Activated CD8-positive, alpha-beta T cell treated with anti-CD3 and anti-CD28 coated beads for 36 hours (primary cell): ENCODE results near the gene MAPKAP1. TPM values are rescaled to one million over a fixed set of nuclear protein-coding genes. Genes with fewer than 3 reads are reported as not detected.

Experiments used
- ATAC-seq: fragments of 200-7000 bp; cut with Tn5 transposase; one replicate; pipeline ENCODE4 v1.10.0; 2021; ENCODE audit warnings: mild to moderate bottlenecking, moderate library complexity
- CTCF ChIA-PET: fragments of 350-600 bp; sonication (Branson Sonifier 250); formaldehyde crosslinking; loops from one replicate; lab custom pipeline; 2021; ENCODE audit warnings: antibody characterized with exemption; lab: Charles Lee
- POLR2A ChIA-PET: fragments of 350-600 bp; sonication (Branson Sonifier 250); formaldehyde crosslinking; loops from one replicate; lab custom pipeline; 2021; ENCODE audit warnings: antibody characterized with exemption; lab: Charles Lee
- DNase-seq: peaks from one replicate; pipeline ENCODE4 v3.0.0-alpha.2; 2020
- H3K27ac Mint-ChIP-seq: one replicate; pipeline ENCODE4 v1.8.0; 2021; ENCODE audit warnings: mild to moderate bottlenecking, mixed read lengths
- H3K27me3 Mint-ChIP-seq: one replicate; pipeline ENCODE4 v1.8.0; 2021; ENCODE audit warnings: mixed read lengths
- H3K36me3 Mint-ChIP-seq: one replicate; pipeline ENCODE4 v1.8.0; 2021; ENCODE audit warnings: low read depth, mixed read lengths
- H3K4me1 Mint-ChIP-seq: one replicate; pipeline ENCODE4 v1.8.0; 2021; ENCODE audit warnings: low read depth, mixed read lengths
- H3K4me3 Mint-ChIP-seq: one replicate; pipeline ENCODE4 v1.8.0; 2021; ENCODE audit warnings: mild to moderate bottlenecking, moderate library complexity, mixed read lengths
- H3K9me3 Mint-ChIP-seq: one replicate; pipeline ENCODE4 v1.8.0; 2021; ENCODE audit warnings: mixed read lengths
- intact Hi-C: fragments of 100-400 bp; cut with micrococcal nuclease; formaldehyde crosslinking; loops from one replicate; pipeline ENCODE4 v1.10.0; 2022
- total RNA-seq, 2 experiments: library from RNA; stranded (reverse); gene quantifications; one replicate each; pipeline ENCODE4 v1.2.3, GENCODE V29; 2021
- TF ChIP-seq, protein P1 (sequence below): fragments of 200-600 bp; IDR thresholded peaks from one replicate; pipeline ENCODE4 v1.8.0; 2022; ENCODE audit warnings: antibody characterized with exemption, mild to moderate bottlenecking

MAPKAP1 gene
- total RNA-seq, 2 experiments from 2014 or later: 58.8 to 62.4 TPM

DNA sequence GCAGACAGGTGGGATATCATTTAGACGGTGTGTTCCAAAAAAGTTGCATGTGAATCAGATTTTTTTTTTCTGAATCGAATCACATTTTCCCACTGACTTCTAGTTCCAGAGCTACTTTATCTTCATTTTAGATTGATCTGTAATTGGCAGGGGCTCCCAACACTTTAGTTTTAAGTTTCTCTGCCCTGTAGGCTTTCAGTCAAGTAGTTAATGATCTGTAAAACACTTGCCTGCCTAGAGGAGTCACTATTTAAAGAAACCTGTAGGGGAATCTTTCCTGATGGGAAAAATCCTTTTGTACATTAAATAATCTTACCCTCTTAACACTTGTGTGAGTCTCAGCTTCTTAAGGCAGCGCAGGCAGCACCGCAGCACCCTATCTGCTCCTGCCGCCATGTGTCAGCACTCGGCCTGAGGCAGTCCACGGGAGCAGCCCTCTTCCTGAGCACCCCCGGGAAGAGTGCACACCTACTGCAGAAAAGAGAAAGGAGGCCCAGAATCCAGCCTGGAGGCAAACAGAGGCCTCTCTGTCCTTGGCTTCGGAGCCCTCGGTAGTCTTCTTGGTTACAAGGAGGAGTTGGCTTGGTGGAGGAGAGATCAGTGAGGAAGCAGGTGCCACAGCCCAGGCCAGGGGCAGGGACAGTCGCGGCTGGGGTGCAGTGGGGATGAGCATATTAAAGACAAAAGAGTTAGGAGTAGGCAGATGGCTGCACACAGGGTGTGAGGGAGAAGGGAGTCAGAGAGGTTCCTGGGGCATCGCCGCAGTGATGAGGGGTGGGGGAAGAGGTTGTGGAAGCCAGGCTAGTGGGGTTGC is 236.0 kb downstream of the MAPKAP1 start:
- TF ChIP-seq, protein P1, sequence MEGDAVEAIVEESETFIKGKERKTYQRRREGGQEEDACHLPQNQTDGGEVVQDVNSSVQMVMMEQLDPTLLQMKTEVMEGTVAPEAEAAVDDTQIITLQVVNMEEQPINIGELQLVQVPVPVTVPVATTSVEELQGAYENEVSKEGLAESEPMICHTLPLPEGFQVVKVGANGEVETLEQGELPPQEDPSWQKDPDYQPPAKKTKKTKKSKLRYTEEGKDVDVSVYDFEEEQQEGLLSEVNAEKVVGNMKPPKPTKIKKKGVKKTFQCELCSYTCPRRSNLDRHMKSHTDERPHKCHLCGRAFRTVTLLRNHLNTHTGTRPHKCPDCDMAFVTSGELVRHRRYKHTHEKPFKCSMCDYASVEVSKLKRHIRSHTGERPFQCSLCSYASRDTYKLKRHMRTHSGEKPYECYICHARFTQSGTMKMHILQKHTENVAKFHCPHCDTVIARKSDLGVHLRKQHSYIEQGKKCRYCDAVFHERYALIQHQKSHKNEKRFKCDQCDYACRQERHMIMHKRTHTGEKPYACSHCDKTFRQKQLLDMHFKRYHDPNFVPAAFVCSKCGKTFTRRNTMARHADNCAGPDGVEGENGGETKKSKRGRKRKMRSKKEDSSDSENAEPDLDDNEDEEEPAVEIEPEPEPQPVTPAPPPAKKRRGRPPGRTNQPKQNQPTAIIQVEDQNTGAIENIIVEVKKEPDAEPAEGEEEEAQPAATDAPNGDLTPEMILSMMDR: no peak
- Mint-ChIP-seq H3K27me3 (no peaks in the 10 kb centered on the region), H3K9me3 (no peaks in the 10 kb centered on the region), H3K4me3 (no peak overlapping the region), H3K36me3 (no peaks in the 10 kb centered on the region), H3K27ac (no peak overlapping the region), H3K4me1 (no peaks in the 10 kb centered on the region)
- intact Hi-C loops: no loop called here
- no peak for DNase-seq
- no peak for ATAC-seq
- ChIA-PET POLR2A (no interaction called here), CTCF (no interaction called here)

DNA sequence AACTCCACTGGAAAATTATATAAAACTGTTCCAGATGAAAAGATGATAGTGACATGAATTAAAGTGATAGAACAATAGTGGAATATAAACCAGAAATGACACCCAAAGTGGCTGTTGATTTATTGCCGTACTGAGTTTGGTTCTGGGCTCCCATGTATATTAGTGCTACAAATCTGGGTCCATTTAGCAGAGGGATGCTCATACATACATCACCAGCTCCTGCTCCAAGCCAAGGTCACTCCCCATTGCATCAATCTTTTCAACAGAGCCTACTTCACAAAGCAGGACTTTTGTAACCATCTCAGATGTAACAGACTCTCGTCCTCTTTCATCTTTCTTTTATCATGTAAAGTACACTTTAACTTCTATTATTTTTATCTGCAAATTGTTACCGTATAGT is 236.8 kb downstream of the MAPKAP1 start:
- no peak for DNase-seq
- CTCF ChIA-PET: no interaction called here
- H3K4me3 Mint-ChIP-seq: no peak overlapping the region
- TF ChIP-seq, protein P1: no peak
- no peaks in the 10 kb centered on the region for H3K27me3 Mint-ChIP-seq
- intact Hi-C loops: no loop called here
- H3K4me1 Mint-ChIP-seq: no peaks in the 10 kb centered on the region
- no peak for ATAC-seq
- no peaks in the 10 kb centered on the region for H3K36me3 Mint-ChIP-seq
- no peak overlapping the region for H3K27ac Mint-ChIP-seq
- POLR2A ChIA-PET: no interaction called here
- no peaks in the 10 kb centered on the region for H3K9me3 Mint-ChIP-seq

DNA sequence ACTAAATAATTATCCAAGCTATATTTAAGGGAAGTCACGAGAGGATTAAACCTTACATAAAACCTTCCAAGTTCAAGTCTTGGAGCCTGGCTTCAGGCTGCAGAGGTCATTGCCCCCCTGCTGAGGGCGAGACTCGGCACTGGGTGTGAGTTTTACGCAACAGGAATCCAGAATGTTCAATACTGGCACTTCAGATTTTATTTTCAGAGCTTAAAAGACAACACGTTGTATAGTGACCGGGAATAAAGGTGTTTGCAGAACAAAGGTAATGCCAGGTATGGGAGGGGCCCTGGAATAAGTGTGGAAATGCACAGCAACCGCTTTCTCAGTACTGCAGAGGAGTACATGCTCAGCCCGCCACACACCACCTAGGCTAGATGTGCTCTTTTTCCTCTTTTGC is 238.4 kb downstream of the MAPKAP1 start:
- intact Hi-C loops: no loop called here
- no peak for DNase-seq
- H3K36me3 Mint-ChIP-seq: no peaks in the 10 kb centered on the region
- CTCF ChIA-PET: no interaction called here
- POLR2A ChIA-PET: interaction anchor here (0.6 to 1.0 kb wide), 2 partner anchors 31 to 436 kb away, joined by 3 read pairs; no protein-coding TSS in a partner anchor
- H3K4me3 Mint-ChIP-seq: no peak overlapping the region
- TF ChIP-seq, protein P1: no peak
- no peak overlapping the region for H3K27ac Mint-ChIP-seq
- ATAC-seq: no peak
- no peaks in the 10 kb centered on the region for H3K4me1 Mint-ChIP-seq
- no peaks in the 10 kb centered on the region for H3K27me3 Mint-ChIP-seq
- no peaks in the 10 kb centered on the region for H3K9me3 Mint-ChIP-seq

DNA sequence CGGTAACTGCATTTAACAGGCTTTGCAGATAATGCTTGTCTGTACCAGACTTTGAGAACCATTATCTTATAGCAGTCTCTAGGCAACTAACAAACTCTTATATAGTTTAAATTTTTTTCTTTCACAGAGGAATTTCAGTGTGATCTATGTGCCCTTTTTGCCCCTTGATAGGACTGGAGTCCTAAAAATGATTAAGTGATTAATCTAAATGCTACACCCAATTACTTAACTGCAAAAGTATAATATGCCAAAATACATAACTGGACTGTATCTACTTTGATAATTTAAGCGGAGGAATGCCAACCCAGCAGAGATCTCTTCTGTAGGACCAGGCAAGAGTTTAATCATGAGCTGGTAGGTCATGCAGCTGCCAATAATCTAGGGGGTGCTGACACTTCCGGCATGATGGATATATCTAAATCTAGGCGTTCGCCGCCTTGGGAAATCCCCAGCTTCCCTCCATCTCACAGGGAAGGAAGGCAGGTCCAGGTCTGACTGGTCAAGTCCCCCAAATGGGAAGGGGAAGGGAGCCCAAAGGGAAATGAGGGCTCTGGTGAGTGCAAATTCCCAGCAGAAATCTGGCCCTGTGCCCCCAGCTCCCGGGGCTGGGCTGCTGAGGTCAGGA is 239.8 kb downstream of the MAPKAP1 start:
- intact Hi-C loops: no loop called here
- DNase-seq: no peak
- no peak overlapping the region for H3K4me3 Mint-ChIP-seq
- ATAC-seq: no peak
- no peaks in the 10 kb centered on the region for H3K9me3 Mint-ChIP-seq
- CTCF ChIA-PET: no interaction called here
- no peak overlapping the region for H3K27ac Mint-ChIP-seq
- no peaks in the 10 kb centered on the region for H3K4me1 Mint-ChIP-seq
- no peaks in the 10 kb centered on the region for H3K27me3 Mint-ChIP-seq
- POLR2A ChIA-PET: interaction anchor here (1.0 kb wide), 1 partner anchor 437 kb away, joined by 3 read pairs; no protein-coding TSS in a partner anchor
- TF ChIP-seq, protein P1: no peak
- peaks cover 3% of the 10 kb centered on the region for H3K36me3 Mint-ChIP-seq

DNA sequence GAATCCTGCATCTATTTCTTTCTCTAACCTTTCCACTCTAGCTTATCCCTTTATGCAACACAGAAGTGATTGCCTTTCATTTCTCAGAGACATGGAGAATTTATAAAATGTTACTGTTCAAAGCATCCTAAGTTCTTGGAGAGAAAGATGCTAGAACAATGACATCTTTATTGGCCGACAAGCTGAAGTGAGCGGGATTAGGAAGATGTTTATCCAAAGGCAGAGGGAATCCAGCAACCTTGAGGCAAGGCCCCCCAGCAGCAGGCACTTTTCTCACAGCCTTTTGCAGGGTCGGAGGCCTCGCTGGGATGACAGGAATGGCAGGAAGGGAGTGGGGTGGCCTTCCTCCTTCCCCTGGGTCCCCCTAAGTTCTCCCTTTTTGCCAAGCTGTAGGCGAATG is 240.6 kb downstream of the MAPKAP1 start:
- H3K36me3 Mint-ChIP-seq: peaks cover 8% of the 10 kb centered on the region
- ATAC-seq (no peak), DNase-seq (no peak)
- POLR2A ChIA-PET: no interaction called here
- no peak overlapping the region for H3K4me3 Mint-ChIP-seq
- no peak overlapping the region for H3K27ac Mint-ChIP-seq
- TF ChIP-seq, protein P1: no peak
- CTCF ChIA-PET: no interaction called here
- H3K27me3 Mint-ChIP-seq: no peaks in the 10 kb centered on the region
- no peaks in the 10 kb centered on the region for H3K4me1 Mint-ChIP-seq
- H3K9me3 Mint-ChIP-seq: no peaks in the 10 kb centered on the region
- intact Hi-C loops: no loop called here
